ENCODE data around the gene MMP23B.

- TF ChIP-seq CTCF (IDR thresholded peaks at IDR 0.05) = no peak
- no peak for TF ChIP-seq POLR2A (IDR thresholded peaks at IDR 0.05)
- TF ChIP-seq EP300 (IDR thresholded peaks at IDR 0.05) = no peak
Observed at GRCh38 chr1:1627261-1627828, 4.6 kb upstream of the MMP23B start.

All from ovary (tissue), 3 donors.